DMS114 treated with DMSO at 0.1 percent for 48 hours (cell line): ENCODE data around the gene KIAA0232.
"Not testable (repeated sequence)": the region's sequence is repeated elsewhere in the genome, so short reads cannot be mapped to it uniquely, and the experiment has no call there.

Experiments used
- DNase-seq: peaks from one replicate; lab custom pipeline; 2025; ENCODE audit not compliant: unreplicated experiment; lab: John Stamatoyannopoulos, UW

KIAA0232 gene

GRCh38 chr4:6881908-6882307 lies 99.4 kb downstream of the KIAA0232 start:
- DNase-seq: no peak

DNA sequence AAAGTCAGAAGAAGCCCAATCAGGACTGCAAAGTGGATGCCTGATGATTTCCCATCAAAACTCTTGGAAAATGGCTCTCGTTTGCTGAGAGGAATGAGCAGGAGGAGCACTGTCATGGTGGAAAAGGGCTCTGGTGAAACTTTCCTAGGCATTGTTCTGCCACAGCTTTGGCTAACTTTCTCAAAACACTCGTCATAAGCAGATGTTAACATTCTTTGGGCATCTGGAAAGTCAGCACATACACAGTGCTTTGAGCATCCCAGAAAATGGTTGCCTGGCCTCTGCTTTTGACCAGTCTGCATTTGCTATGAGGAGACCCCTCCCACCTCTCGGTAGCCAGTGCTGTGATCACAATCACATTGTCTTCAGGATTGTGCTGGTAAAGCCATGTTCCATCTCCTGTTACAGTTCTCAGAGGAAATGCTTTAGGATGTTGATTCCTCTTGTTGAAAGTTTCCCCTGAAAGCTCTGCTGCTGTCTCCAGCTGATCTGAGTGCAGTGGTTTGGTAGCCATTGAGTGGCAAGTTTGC lies 101.9 kb downstream of the KIAA0232 start:
- DNase-seq: no peak

DNA sequence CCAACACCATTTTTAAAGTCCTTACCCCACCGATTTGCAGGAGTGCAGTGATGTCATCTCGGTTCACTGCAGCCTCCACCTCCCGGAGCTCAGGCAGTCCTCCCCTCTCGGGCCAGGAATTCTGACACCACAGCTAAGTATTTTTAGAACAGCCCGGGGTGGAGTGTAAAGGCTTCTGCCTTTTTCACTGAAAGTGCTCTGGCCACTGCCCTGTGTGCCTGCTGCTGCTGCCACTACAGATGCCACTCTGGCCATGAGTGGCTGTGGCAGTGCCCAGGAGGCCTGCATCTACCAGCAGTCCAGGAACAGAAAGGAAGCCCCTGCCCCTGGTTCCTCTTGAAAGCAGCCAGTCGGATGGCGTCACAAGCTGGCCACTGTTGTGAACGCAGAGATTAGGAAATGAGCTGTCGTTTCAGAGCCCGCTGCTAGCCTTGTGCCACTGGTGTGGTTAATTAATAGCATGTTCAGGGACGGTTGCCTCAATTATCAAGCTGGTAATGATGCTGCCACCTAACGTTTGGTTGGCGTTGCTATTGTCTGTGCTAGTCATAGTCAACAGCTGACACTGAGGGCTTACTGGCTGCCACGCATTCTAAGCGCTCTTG lies 103.5 kb downstream of the KIAA0232 start:
- peak; percentile 9 for DNase-seq

- no peak for DNase-seq
Observed at GRCh38 chr4:6886886-6887285, 104.4 kb downstream of the KIAA0232 start.

DNA sequence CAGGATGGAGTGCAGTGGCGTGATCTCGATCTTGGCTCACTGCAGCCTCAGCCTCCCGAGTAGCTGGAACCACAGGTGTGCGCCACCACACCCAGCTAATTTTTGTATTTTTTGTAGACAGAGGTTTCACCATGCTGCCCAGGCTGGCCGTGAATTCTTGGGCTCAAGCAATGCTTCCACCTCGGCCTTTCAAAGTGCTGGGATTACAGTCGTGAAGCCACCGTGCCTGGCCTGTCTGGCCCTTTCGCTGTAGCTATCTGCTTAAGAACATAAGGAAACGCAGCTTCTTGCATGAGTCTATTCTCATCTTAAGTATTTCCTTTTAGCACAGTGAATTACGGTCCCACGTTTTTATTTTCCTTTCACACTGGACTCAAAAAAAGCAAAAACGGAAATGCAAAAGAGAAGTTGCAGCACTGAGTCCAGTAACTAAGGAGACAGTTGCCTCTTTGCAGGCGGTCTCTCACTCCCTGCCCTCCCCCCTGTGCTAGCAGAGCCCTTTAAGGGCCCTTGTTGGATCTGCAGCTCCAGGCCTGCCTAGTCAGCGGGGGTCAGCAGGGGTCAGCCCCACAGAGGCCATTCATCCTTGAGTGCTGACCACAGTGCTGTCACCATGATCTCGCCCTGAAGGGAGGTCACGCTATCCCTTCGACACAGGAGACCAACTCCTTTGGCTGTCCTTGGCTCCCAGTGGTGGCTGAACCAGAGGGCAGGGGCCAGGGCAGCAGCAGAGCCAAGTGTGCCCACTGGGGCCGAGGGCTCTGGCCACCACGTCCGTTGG lies 105.3 kb downstream of the KIAA0232 start:
- DNase-seq: no peak

DNA sequence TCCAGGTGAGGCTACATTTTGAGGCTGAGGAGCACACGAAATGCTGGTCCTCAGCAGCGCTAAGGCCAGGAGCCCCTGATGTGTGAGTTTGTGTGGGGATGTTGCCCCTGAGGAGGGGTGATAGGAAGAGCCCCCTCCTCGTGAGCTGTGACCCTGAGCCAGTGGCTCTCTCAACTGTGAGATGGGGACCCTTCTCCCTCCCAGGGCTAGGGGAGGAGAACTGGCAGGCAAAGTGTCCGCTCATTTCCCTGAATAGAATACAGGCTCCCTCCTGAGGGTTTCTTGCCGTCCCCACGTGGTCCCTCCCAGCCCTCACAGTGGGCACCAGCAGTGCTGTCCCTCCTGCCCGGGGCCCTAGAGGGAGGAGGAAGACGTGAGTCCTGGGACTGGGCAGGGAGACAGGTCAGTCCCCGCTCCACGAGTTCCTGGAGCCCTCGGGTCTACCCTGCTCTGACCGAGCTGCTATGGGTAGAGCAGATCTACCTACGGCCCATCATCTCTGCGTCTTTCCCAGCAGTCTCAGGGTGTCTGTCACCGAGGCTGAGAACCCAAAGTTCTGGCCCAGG lies 106.1 kb downstream of the KIAA0232 start:
- DNase-seq: no peak

GRCh38 chr4:6889101-6889735 lies 106.7 kb downstream of the KIAA0232 start:
- DNase-seq: no peak

- no peak for DNase-seq
Observed at GRCh38 chr4:6889736-6890324, 107.3 kb downstream of the KIAA0232 start.

DNA sequence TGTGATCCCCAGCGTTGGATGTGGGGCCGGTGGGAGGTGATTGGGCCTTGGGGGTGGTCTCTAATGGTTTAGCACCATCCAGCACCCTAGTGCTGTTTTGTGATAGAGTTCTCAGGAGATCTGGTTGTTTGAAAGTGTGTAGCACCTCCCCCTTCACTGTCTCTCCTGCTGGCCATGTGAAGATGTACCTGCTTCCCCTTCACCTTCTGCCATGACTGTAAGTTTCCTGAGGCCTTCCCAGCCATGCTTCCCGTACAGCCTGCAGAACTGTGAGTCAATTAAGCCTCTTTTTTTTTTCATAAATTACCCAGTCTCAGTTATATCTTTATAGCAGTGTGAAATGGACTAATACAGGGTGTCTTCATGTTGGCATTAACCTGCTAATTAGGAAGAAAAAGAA lies 107.8 kb downstream of the KIAA0232 start:
- no peak for DNase-seq

- not testable (repeated sequence) for DNase-seq
Observed at GRCh38 chr4:6890971-6891370, 108.4 kb downstream of the KIAA0232 start.

GRCh38 chr4:6891436-6892170 lies 109.1 kb downstream of the KIAA0232 start:
- no peak for DNase-seq

DNA sequence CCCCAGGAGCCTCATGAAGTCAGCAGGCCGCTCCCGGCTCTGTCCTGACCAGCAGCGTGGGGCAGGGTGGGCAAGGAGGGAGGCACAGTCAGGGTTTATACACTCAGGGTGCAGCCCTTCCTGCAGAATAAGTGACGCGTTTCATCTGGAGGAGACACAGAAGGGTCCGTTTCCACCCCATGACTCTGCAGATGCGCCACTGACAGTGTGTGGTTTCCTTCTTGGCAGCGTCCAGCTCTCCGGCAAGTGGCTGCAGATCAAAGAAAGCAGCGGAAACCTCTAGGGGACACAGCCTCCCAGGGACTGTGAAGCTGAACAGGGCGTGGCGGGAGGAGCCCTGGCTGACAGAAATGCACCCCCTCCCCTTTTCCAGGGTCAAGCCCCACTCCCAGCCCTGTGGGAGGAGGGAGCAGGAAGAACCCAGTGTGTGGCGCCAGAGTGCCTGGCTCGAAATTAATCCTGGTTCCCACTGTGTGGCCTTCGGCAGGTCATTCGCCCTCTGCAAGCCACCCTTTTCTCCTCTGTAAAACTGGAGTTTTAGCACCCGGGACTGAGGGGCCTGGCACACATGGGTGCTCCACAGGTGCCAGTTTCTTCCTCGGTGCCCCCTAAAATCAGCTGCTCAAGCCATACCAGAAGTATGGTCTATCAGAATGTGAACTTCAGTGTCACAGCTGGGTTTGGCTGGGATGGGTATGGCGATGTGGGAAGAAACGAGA lies 109.8 kb downstream of the KIAA0232 start:
- DNase-seq: no peak

- DNase-seq: no peak
Observed at GRCh38 chr4:6892909-6893202, 110.3 kb downstream of the KIAA0232 start.

GRCh38 chr4:6893449-6894085 lies 111.0 kb downstream of the KIAA0232 start:
- DNase-seq: no peak

DNA sequence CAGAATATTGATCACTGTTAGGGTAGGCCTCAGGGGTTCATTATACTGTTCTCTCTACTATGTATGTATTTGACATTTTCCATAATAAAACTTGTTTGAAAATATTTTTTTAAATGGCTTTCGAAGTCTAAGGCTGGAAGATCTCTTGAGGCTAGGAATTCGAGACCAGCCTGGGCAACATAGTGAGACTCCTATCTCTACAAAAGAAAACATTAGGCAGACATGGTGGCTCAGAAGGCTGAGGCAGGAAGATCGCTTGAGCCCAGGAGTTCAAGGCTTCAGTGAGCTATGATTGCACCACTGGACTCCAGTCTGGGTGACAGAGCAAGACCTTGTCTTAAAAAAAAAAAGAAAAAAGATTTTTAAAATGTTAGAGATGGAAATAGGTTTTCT lies 111.6 kb downstream of the KIAA0232 start:
- DNase-seq: no peak

DNA sequence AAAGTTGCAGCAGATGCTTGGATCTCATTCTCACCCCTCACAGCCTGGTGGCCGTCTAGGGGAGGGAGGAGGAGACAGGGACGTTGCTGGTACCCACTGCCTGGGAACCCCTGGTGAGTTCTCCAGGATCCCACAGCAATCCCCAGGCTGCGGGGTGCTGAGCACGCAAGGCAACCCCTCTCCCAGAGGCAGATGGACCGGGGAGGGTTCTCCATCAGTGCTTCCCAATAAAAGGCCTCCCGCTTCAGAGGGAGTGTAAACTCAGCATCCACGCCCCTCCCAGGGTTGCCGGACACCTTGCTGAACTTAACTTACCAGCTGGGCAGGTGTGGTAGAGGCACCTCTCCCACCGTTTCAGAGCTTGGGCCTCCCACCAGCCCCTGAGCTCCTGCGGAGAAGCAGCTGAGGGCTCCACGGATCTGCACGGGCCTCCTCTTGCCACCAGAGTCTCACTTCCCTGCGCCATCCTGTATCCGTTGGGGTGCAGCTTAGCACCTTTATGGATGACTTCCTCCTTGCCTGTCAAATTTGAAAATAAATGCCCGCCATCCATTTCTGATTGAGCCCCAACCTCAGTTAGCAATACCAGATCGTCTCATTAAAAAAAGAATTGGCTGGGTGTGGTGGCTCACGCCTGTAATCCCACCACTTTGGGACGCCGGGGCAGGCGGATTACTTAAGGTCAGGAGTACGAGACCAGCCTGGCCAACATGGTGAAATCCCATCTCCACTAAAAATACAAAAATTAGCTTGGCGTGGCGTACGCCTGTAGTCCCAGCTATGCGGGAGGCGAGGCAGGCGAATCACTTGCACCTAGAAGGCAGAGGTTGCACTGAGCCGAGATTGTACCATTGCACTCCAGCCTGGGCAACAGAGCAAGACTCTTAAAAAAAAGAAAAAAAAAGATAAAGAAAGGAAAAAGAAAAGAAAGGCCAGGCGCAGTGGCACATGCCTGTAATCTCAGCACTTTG lies 112.3 kb downstream of the KIAA0232 start:
- no peak for DNase-seq

- no peak for DNase-seq
Observed at GRCh38 chr4:6896035-6896434, 113.5 kb downstream of the KIAA0232 start.

DNA sequence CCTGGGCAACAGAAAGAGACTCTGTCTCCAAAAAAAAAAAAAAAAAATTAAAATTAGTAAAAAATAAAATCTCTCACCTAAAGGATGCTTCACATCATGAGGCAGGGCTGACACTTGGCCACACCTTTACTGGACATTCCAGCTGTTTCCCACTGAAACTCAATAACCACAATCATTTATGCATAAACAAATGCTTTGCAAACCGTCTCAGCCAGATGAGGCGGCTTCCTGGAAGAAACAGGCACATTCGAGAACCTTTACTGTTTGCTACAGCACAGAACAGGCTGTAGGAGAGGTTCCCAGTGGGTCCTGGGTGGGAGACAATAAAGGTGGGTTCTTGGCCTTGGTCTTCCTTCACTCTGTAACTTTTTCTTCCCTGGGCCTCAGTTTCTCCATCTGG lies 116.2 kb downstream of the KIAA0232 start:
- no peak for DNase-seq
